ENCODE data around the gene SLC13A3.
A peak's percentile ranks its signal among the peaks of the same experiment; 100 is the strongest.

The SLC13A3 gene

GRCh38 chr20:46552460-46553420 is 98.5 kb downstream of the SLC13A3 start:
- peak; percentile 81 to 94 (median 94) for DNase-seq
- Histone ChIP-seq H3K4me3 (ENCODE audit: control insufficient read depth in 1 of 7, extremely low read depth in 1 of 7, insufficient read depth in 4 of 7, low read depth in 2 of 7, low read length in 6 of 7) (peak overlapping the region in 5 of 7 experiments; percentile 1 to 46 (median 28)), H3K4me1 (ENCODE audit: control extremely low read depth in 1 of 4, control insufficient read depth in 4 of 4, insufficient read depth in 4 of 4, low read length in 3 of 4) (peaks cover 8 to 47% (median 42%) of the 10 kb centered on the region in 4 experiments), H3K36me3 (ENCODE audit: control insufficient read depth in 4 of 4, insufficient read depth in 4 of 4, low read length in 3 of 4) (no peaks in the 10 kb centered on the region), H3K27ac (ENCODE audit: insufficient read depth in 1 of 2, low read depth in 1 of 2, low read length in 2 of 2, poor library complexity in 1 of 2, severe bottlenecking in 2 of 2) (no peak overlapping the region), H3K27me3 (replicated peaks in 2 of 5; ENCODE audit: control insufficient read depth in 4 of 5, insufficient read depth in 5 of 5, low read length in 4 of 5) (peaks cover 0 to 3% (median 0%) of the 10 kb centered on the region in 5 experiments), H3K9me3 (ENCODE audit: control extremely low read depth in 1 of 5, control insufficient read depth in 4 of 5, insufficient read depth in 2 of 5, low read depth in 1 of 5, low read length in 4 of 5) (no peaks in the 10 kb centered on the region)
- 33% methylated on average over 3 of the region's 4 CpGs for WGBS (ENCODE audit: insufficient coverage)
- POLR2A ChIA-PET = interaction anchor here (1.0 kb wide), 1 partner anchor 8 kb away, joined by 3 read pairs; no protein-coding TSS in a partner anchor
- CTCF ChIA-PET = interaction anchor here (0.7 to 1.4 kb wide), 9 partner anchors 8 to 136 kb away, joined by 3 to 5 read pairs (median 4); partner anchors contain the start of gene TP53RK

DNA sequence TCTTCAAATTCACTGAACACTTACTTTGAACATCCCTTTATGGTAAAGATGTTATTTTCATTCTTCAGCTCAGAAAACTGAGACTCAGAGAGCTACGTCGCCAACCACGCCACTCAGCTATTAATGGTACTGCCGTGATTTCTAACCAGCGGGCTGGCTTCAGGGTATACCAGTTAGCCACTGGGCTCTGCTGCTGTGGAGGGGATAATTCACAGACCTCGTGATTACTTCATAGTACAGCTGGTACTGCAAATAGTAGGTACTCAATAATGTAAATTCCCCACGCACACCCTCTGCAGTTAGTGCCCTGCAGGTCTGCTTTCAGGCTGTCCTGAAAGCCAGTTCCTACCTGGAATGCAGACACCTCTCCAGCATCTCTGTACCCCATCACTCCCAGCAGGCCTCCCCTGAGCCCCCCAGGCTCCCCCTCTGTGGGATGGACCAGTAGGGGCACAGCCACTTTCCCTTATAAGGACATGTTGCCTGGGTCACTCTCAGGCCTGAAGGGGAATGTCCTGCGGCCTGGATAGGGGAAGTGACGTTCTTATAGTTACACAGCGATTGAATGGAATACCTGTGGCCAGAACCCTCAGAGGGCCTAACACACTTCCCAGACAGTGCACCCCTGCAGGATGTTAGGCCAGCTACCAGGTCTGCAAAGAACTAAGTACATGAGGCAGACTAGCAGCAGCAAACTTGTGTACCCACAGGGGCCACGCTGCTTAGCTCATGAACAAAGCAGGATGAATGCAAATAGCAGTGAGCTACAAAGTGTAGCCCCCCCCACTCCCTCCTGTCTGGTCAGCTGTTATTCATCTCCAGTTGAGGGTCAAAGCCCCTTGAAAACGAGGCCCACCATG is 99.5 kb downstream of the SLC13A3 start:
- POLR2A ChIA-PET = no interaction called here
- Histone ChIP-seq H3K27ac (ENCODE audit: insufficient read depth in 1 of 2, low read depth in 1 of 2, low read length in 2 of 2, poor library complexity in 1 of 2, severe bottlenecking in 2 of 2) (no peak overlapping the region), H3K4me1 (ENCODE audit: control extremely low read depth in 1 of 4, control insufficient read depth in 4 of 4, insufficient read depth in 4 of 4, low read length in 3 of 4) (peaks cover 8 to 52% (median 47%) of the 10 kb centered on the region in 4 experiments), H3K9me3 (ENCODE audit: control extremely low read depth in 1 of 5, control insufficient read depth in 4 of 5, insufficient read depth in 2 of 5, low read depth in 1 of 5, low read length in 4 of 5) (no peaks in the 10 kb centered on the region), H3K4me3 (ENCODE audit: control insufficient read depth in 1 of 7, extremely low read depth in 1 of 7, insufficient read depth in 4 of 7, low read depth in 2 of 7, low read length in 6 of 7) (no peak overlapping the region), H3K36me3 (ENCODE audit: control insufficient read depth in 4 of 4, insufficient read depth in 4 of 4, low read length in 3 of 4) (no peaks in the 10 kb centered on the region), H3K27me3 (replicated peaks in 2 of 5; ENCODE audit: control insufficient read depth in 4 of 5, insufficient read depth in 5 of 5, low read length in 4 of 5) (peaks cover 0 to 3% (median 0%) of the 10 kb centered on the region in 5 experiments)
- DNase-seq = no peak
- CTCF ChIA-PET = interaction anchor here (0.7 to 2.1 kb wide), 11 partner anchors 8 to 201 kb away, joined by 3 to 7 read pairs (median 4); partner anchors contain the start of gene TP53RK
- 76% methylated on average over 12 of the region's 12 CpGs for WGBS (ENCODE audit: insufficient coverage)

DNA sequence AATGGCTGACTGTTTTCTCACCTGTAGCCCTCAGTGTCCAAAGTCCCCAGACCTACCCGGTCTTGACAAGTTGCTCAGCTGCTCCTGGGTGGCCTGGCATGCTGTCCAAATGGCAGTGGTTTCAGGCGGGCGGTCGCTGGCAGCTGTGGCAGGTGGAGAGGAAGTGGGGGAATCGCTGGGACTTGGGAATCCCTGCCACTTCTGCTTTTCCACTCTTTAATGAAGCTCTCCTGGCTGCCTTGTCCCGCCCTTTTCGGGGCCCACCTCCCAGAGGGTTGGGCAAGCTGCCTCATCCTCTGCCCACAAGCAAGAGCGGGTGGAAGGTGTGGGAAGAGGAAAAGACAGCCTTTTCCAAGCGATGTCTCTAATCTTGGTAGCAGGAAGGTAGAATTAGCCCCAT is 100.8 kb downstream of the SLC13A3 start, which contains the start of gene OCSTAMP:
Gene OCSTAMP (minus strand): TSS at position 194 of the 400 bp plus-strand sequence. CDS start 94 bp downstream, at position 100.
- Histone ChIP-seq H3K27ac (ENCODE audit: insufficient read depth in 1 of 2, low read depth in 1 of 2, low read length in 2 of 2, poor library complexity in 1 of 2, severe bottlenecking in 2 of 2) (no peak within 1 kb of the TSS), H3K4me1 (ENCODE audit: control extremely low read depth in 1 of 4, control insufficient read depth in 4 of 4, insufficient read depth in 4 of 4, low read length in 3 of 4) (peaks cover 8 to 64% (median 58%) of the 10 kb centered on the region in 4 experiments), H3K4me3 (ENCODE audit: control insufficient read depth in 1 of 7, extremely low read depth in 1 of 7, insufficient read depth in 4 of 7, low read depth in 2 of 7, low read length in 6 of 7) (peak within 1 kb of the TSS in 1 of 7 experiments; percentile 20), H3K36me3 (ENCODE audit: control insufficient read depth in 4 of 4, insufficient read depth in 4 of 4, low read length in 3 of 4) (no peaks in the 10 kb centered on the region), H3K27me3 (replicated peaks in 2 of 5; ENCODE audit: control insufficient read depth in 4 of 5, insufficient read depth in 5 of 5, low read length in 4 of 5) (no peaks in the 10 kb centered on the region), H3K9me3 (ENCODE audit: control extremely low read depth in 1 of 5, control insufficient read depth in 4 of 5, insufficient read depth in 2 of 5, low read depth in 1 of 5, low read length in 4 of 5) (no peaks in the 10 kb centered on the region)
- peak; percentile 48 to 81 (median 79) for DNase-seq
- ChIA-PET CTCF (interaction anchor here (0.7 to 2.1 kb wide), 9 partner anchors 10 to 202 kb away, joined by 3 to 7 read pairs (median 4); partner anchors contain the start of gene ZNF334), POLR2A (interaction anchor here (0.6 to 0.9 kb wide), 2 partner anchors 9 to 38 kb away, joined by 3 read pairs; no protein-coding TSS in a partner anchor)
- WGBS (ENCODE audit: insufficient coverage) = 0% methylated on average over 4 of the region's 9 CpGs

DNA sequence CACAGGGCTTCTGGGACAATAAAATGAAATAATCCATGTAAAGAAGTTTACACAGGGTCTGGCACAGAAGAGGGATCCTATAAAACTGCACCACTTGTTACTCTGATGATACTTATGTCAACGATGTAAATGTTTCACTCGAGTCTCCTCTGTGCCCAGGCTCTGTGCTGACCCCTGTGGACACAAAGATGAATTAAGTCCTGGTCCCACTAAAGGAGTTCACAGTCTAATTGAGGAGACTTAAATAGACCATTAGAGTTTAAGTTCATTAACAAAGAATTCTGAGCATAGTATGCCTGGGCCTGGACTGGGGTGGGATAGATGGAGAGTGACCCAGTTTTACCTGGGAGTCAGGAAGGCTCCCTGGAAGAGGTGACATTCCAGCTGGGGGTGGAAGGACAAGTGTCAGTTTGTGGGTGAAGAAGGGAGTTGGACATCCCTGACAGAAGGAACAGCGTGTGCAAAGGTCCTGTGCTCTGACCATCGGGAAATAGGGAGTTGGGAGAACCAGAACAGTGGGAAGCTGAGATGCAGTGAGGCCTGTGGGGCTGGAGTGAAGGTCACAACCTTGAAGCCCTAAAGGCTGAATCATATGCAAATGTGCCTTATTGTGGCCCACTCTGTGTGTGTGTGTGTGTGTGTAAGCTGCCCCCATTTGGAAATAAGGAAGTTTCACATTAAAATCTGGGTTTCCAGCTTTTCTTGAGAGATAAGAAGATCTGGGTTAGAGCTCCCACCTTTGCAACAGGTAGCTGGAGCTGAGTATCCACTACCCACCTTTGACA is 101.9 kb downstream of the SLC13A3 start:
- no peak for DNase-seq
- POLR2A ChIA-PET = no interaction called here
- Histone ChIP-seq H3K4me3 (ENCODE audit: control insufficient read depth in 1 of 7, extremely low read depth in 1 of 7, insufficient read depth in 4 of 7, low read depth in 2 of 7, low read length in 6 of 7) (no peak overlapping the region), H3K4me1 (ENCODE audit: control extremely low read depth in 1 of 4, control insufficient read depth in 4 of 4, insufficient read depth in 4 of 4, low read length in 3 of 4) (peaks cover 12 to 73% (median 68%) of the 10 kb centered on the region in 4 experiments), H3K9me3 (ENCODE audit: control extremely low read depth in 1 of 5, control insufficient read depth in 4 of 5, insufficient read depth in 2 of 5, low read depth in 1 of 5, low read length in 4 of 5) (no peaks in the 10 kb centered on the region), H3K27me3 (replicated peaks in 2 of 5; ENCODE audit: control insufficient read depth in 4 of 5, insufficient read depth in 5 of 5, low read length in 4 of 5) (no peaks in the 10 kb centered on the region), H3K27ac (ENCODE audit: insufficient read depth in 1 of 2, low read depth in 1 of 2, low read length in 2 of 2, poor library complexity in 1 of 2, severe bottlenecking in 2 of 2) (no peak overlapping the region), H3K36me3 (ENCODE audit: control insufficient read depth in 4 of 4, insufficient read depth in 4 of 4, low read length in 3 of 4) (no peaks in the 10 kb centered on the region)
- WGBS (ENCODE audit: insufficient coverage) = 98% methylated on average over 4 of the region's 4 CpGs
- CTCF ChIA-PET = interaction anchor here (0.6 to 2.1 kb wide), 8 partner anchors 12 to 403 kb away, joined by 3 to 7 read pairs (median 4); partner anchors contain the start of gene ZNF334

- Histone ChIP-seq H3K9me3 (ENCODE audit: control extremely low read depth in 1 of 5, control insufficient read depth in 4 of 5, insufficient read depth in 2 of 5, low read depth in 1 of 5, low read length in 4 of 5) (no peaks in the 10 kb centered on the region), H3K4me3 (ENCODE audit: control insufficient read depth in 1 of 7, extremely low read depth in 1 of 7, insufficient read depth in 4 of 7, low read depth in 2 of 7, low read length in 6 of 7) (no peak overlapping the region), H3K36me3 (ENCODE audit: control insufficient read depth in 4 of 4, insufficient read depth in 4 of 4, low read length in 3 of 4) (no peaks in the 10 kb centered on the region), H3K27me3 (replicated peaks in 2 of 5; ENCODE audit: control insufficient read depth in 4 of 5, insufficient read depth in 5 of 5, low read length in 4 of 5) (no peaks in the 10 kb centered on the region), H3K27ac (ENCODE audit: insufficient read depth in 1 of 2, low read depth in 1 of 2, low read length in 2 of 2, poor library complexity in 1 of 2, severe bottlenecking in 2 of 2) (no peak overlapping the region), H3K4me1 (ENCODE audit: control extremely low read depth in 1 of 4, control insufficient read depth in 4 of 4, insufficient read depth in 4 of 4, low read length in 3 of 4) (peaks cover 12 to 69% (median 65%) of the 10 kb centered on the region in 4 experiments)
- CTCF ChIA-PET = no interaction called here
- DNase-seq = no peak
- WGBS (ENCODE audit: insufficient coverage) = 98% methylated on average over 5 of the region's 5 CpGs
- POLR2A ChIA-PET = no interaction called here
These were observed 102.6 kb downstream of the SLC13A3 start for GRCh38 chr20:46548688-46549087.

- ChIA-PET CTCF (no interaction called here), POLR2A (no interaction called here)
- Histone ChIP-seq H3K27me3 (replicated peaks in 2 of 5; ENCODE audit: control insufficient read depth in 4 of 5, insufficient read depth in 5 of 5, low read length in 4 of 5) (no peaks in the 10 kb centered on the region), H3K36me3 (ENCODE audit: control insufficient read depth in 4 of 4, insufficient read depth in 4 of 4, low read length in 3 of 4) (no peaks in the 10 kb centered on the region), H3K27ac (ENCODE audit: insufficient read depth in 1 of 2, low read depth in 1 of 2, low read length in 2 of 2, poor library complexity in 1 of 2, severe bottlenecking in 2 of 2) (no peak overlapping the region), H3K9me3 (ENCODE audit: control extremely low read depth in 1 of 5, control insufficient read depth in 4 of 5, insufficient read depth in 2 of 5, low read depth in 1 of 5, low read length in 4 of 5) (no peaks in the 10 kb centered on the region), H3K4me3 (ENCODE audit: control insufficient read depth in 1 of 7, extremely low read depth in 1 of 7, insufficient read depth in 4 of 7, low read depth in 2 of 7, low read length in 6 of 7) (no peak overlapping the region), H3K4me1 (ENCODE audit: control extremely low read depth in 1 of 4, control insufficient read depth in 4 of 4, insufficient read depth in 4 of 4, low read length in 3 of 4) (peaks cover 12 to 62% (median 59%) of the 10 kb centered on the region in 4 experiments)
- WGBS (ENCODE audit: insufficient coverage) = 98% methylated on average over 6 of the region's 6 CpGs
- no peak for DNase-seq
These were observed 103.3 kb downstream of the SLC13A3 start for GRCh38 chr20:46547995-46548394.
